Keratinocyte (primary cell): ENCODE data around the gene ARRDC4.

Experiments used
- EZH2 ChIP-seq: IDR thresholded peaks from one replicate; pipeline ENCODE4 v1.6.1; 2012; ENCODE audit warnings: inconsistent platforms, mild to moderate bottlenecking, low read length, moderate library complexity
- TF ChIP-seq, protein P1 (sequence below), 3 experiments: IDR thresholded peaks in 1 of 3; conservative IDR thresholded peaks in 1 of 3; optimal IDR thresholded peaks in 1 of 3; 2 replicates in 2 of 3; 3 replicates in 1 of 3; pipeline versions ENCODE3 to v1.5.1; 2011; ENCODE audit warnings: low read length in 3 of 3, mild to moderate bottlenecking in 3 of 3, moderate library complexity in 2 of 3, control low read depth in 1 of 3, inconsistent platforms in 1 of 3; ENCODE audit not compliant: insufficient read depth in 2 of 3; ENCODE audit errors: extremely low read depth in 1 of 3

GRCh38 chr15:97959724-97960363 lies 659 bp upstream of the ARRDC4 start:
- TF ChIP-seq, protein P1, sequence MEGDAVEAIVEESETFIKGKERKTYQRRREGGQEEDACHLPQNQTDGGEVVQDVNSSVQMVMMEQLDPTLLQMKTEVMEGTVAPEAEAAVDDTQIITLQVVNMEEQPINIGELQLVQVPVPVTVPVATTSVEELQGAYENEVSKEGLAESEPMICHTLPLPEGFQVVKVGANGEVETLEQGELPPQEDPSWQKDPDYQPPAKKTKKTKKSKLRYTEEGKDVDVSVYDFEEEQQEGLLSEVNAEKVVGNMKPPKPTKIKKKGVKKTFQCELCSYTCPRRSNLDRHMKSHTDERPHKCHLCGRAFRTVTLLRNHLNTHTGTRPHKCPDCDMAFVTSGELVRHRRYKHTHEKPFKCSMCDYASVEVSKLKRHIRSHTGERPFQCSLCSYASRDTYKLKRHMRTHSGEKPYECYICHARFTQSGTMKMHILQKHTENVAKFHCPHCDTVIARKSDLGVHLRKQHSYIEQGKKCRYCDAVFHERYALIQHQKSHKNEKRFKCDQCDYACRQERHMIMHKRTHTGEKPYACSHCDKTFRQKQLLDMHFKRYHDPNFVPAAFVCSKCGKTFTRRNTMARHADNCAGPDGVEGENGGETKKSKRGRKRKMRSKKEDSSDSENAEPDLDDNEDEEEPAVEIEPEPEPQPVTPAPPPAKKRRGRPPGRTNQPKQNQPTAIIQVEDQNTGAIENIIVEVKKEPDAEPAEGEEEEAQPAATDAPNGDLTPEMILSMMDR (optimal IDR thresholded peaks at IDR 0.05 in 1 of 3, IDR thresholded peaks at IDR 0.05 in 1 of 3, conservative IDR thresholded peaks at IDR 0.05 in 1 of 3; ENCODE audit: extremely low read depth in 1 of 3, insufficient read depth in 2 of 3, low read length in 3 of 3) = no peak
- TF ChIP-seq EZH2 = no peak
